IPS-NIHi11 (cell line): ENCODE measurements around the gene TIMM29.
"Not testable (repeated sequence)": the region's sequence is repeated elsewhere in the genome, so short reads cannot be mapped to it uniquely, and the experiment has no call there.

Source experiments
- DNase-seq: peaks from one replicate; pipeline ENCODE4 v3.0.0; 2012; ENCODE audit warnings: mixed read lengths, low spot score

TIMM29 gene

DNA sequence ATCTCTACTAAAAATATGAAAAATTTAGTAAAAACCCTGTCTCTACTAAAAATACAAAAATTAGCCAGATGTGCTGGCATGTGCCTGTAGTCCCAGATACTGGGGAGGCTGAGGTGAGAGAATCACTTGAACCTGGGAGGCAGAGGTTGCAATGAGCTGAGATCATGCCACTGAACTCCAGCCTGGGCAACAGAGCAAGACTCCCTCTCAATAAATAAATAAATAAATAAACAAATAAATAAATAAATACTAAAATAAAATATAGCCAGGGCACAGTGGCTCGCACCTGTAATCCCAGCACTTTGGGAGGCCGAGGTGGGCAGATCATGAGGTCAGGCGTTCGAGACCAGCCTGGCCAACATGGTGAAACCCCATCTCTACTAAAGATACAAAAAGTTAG lies 14.8 kb downstream of the TIMM29 start:
- DNase-seq = not testable (repeated sequence)

- DNase-seq = no peak
Observed at GRCh38 chr19:10945264-10945663, 16.7 kb downstream of the TIMM29 start.

DNA sequence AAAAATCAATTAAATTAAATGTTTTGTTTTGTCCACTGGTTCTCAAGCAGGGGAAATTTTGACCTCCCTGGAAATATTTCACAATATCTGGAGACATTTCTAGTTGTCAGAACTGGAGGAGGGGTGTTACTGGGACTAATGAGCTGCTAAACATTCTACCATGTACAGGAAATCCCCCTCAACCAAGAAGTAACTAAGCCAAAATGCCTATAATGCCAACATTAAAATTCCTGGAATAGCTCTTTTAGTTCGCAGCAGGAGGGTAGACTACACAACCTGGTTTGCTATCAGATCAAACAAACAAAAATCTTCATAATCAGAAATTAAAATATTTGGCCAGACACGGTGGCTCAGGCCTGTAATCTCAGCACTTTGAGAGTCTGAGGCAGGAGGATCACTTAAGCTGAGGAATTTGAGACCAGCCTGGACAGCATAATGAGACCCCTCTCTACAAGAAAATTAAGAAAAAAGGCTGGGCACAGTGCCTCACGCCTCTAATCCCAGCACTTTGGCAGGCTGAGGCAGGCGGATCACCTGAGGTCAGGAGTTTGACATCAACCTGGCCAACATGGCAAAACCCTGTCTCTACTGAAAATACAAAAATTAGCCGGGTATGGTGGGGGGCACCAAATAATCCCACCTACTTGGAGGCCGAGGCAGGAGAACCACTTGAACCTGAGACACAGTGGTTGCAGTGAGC lies 18.5 kb downstream of the TIMM29 start:
- no peak for DNase-seq

DNA sequence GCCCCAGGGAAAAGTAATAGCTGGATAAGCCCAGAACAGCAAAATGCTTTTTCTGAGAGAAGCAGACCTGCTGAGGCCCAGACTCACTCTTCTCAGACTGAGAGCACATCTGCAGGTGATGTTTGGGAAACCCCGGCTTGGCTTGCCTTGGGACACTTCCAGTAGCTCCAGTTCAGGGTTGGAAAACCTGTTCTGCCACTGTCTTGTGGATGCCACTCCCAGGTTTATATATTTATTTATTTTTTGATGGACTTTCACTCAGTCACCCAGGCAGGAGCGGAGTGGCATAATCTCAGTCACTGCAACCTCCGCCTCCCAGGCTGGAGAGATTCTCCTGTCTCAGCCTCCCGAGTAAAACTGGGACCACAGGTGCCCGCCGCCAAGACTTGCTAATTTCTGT lies 24.2 kb downstream of the TIMM29 start:
- DNase-seq = no peak

- not testable (repeated sequence) for DNase-seq
Observed at GRCh38 chr19:10959277-10959968, 30.8 kb downstream of the TIMM29 start.

DNA sequence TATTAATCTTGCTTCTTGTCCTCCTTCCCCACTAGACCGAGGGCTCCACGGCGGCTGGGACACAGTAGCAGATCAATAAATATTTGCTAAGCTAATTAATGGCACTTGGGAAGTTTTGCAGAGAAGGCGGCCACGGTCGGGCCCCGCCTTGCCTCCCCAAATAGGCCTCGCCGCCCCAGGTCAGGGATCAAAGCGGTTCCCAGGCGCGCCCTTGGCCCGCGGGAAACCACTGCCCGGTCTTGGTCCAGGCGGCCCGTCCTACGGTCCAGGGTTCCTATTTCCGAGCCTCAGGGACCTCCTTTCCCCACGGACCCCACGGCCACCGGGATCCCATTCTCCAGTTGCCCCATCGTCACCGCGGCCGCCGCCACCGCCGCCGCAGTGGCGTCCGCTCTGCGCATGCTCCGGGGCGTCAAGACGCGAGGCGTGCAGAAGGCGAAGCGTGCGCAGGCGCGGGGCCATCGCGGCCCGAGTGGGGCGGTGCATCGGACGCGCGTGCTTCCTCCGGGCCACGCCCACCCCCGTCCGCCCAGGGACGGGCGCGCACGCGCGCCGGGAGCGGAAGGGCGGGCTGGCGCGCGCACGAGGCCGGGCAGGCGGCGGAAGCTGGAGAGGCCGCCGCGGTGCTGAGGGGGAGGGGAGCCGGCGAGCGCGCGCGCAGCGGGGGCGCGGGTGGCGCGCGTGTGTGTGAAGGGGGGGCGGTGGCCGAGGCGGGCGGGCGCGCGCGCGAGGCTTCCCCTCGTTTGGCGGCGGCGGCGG lies 31.9 kb downstream of the TIMM29 start, which contains the start of gene SMARCA4:
TSS of gene SMARCA4 (plus strand) at position 717 of the 759 bp plus-strand sequence. CDS start 23,122 bp downstream, outside the sequence.
- peak; percentile 100 for DNase-seq

- peak; percentile 91 for DNase-seq
Observed at GRCh38 chr19:10961073-10961860, 32.7 kb downstream of the TIMM29 start.

DNA sequence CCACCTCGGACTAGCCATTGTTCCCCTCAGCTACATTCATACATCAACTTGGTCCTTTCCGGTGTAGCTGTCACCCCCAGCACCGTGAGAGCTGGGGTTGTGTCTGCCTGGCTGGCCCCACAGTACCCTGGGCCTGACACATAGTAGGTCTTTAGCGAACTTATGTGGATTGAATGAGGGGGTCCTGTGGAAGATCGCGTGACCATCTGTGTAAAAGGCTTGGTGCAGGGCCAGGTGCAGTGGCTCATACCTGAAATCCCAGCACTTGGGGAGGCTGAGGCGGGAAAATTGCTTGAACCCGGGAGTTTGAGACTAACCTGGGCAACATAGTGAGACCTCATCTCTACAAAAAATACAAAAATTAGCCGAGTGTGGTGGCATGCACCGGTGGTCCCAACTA lies 34.3 kb downstream of the TIMM29 start:
- DNase-seq = no peak

GRCh38 chr19:10963865-10964264 lies 35.3 kb downstream of the TIMM29 start:
- no peak for DNase-seq

GRCh38 chr19:10964903-10965302 lies 36.3 kb downstream of the TIMM29 start:
- no peak for DNase-seq

DNA sequence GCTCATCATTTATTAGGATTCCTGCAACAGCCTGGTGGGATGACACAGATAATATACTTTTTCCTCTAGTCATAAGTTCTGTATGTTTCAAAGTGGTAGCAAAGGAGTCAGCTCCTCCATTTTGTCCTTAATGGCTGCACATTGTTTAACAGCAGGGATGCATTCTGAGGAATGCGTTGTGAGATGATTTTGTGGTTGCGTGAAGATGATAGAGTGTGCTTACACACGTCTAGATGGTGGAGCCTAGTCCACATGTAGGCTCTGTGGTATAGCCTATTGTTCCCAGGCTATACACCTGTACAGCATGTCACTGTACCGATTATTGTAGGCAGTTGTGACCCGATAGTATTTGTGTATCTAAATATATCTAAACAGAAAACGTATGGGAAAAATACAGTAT lies 36.8 kb downstream of the TIMM29 start:
- no peak for DNase-seq

DNA sequence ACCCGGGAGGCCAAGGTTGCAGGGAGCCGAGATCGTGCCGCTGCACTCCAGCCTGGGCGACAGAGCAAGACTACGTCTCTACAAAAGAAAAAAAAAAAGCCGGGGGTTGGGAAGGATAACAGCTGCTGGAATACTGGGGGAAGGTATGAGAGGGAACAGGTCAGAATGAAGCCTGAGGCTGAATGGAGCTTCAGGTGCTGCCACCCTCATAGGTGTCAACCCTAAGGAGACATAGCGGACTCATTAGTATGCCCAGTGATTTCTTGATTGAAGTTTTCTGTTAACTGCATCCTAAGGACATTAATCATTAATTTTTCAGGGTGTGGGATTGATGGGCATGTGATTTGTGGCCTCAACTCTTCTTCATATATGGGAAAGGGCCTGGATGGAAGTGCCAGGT lies 38.2 kb downstream of the TIMM29 start:
- no peak for DNase-seq

- DNase-seq = no peak
Observed at GRCh38 chr19:10968527-10969135, 40.0 kb downstream of the TIMM29 start.

GRCh38 chr19:10971107-10971726 lies 42.6 kb downstream of the TIMM29 start:
- no peak for DNase-seq

DNA sequence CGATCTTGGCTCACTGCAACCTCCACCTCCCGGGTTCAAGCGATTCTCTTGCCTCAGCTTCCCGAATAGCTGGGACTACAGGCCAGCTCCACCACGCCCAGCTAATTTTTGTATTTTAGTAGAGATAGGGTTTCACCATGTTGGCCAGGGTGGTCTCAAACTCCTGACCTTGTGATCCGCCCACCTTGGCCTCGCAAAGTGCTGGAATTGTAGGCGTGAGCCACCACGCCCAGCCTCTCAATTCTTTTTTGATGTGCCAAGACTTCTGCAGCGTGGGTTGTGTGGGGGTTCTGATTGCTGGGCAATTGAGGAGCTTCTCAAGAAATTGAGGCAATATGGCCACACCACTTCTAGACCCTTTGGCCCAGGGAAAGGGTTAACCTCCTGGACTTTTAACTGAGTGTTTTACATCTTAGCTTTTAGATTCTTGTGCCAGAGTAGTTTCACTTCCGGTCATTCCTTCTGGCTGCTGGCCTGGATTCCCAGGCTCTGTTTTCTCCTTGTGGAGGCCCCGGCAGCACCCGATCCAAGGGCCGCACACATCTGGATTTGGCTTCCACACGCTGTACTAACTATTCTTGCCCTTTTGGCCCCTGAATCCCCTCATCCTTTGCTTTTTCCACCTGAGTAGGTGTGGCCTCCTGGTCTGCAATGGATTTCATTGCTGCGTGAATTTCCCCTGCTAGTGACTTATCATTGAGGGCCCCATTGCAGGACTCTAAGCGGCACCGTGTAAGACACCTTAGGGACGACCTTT lies 46.9 kb downstream of the TIMM29 start:
- DNase-seq = no peak

DNA sequence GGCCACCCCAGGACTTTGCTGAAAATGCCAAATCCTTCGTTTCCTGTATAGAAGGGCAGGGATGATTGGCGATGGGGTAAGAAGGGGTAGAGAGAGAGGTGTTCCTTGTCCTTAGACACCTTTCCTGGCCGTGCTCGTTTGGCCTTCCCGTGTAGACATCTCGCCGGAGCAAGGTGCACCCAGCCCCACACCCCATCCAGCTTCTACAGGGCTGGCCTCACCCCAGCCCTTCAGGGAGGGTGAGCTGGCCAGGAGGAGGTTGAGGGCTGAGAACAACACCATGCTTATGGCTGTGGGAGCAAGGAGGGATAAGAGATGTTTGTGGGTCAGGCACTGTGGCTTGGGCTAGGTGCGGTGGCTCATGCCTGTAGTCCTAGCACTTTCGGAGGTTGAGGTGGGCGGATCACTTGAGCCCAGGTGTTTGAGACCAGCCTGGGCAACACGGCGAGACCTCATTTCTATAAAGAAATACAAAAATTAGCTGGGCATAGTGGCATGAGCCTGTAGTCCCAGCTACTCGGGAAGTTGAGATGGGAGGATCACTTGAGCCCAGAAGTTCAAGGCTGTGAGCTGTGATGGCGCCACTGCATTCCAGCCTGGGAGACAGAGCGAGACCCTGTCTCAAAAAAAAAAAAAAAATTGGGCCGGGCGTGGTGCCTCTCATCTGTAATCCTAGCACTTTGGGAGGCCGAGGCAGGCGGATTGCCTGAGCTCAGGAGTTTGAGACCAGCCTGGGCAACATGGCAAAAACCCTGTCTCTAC lies 47.7 kb downstream of the TIMM29 start:
- no peak for DNase-seq

DNA sequence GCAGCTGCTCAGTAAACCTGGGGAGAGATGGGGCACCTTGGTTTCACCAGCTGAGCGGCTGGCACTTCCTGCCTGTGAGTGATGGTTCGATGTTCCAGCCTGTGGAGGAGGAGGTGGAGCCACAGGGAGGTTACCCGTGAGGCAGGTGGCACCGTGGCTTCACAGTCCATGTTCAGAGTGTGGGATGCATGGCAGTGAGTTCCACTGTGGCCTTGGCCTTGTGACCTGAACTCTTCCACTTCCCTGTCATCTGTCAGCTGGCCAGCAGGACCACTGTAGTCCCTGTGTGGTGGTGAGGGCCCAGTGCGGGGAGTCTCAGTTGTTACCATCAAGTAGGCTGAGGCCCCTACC lies 49.1 kb downstream of the TIMM29 start:
- no peak for DNase-seq
